Measurements from ENCODE around the gene AK5. TPM values are rescaled to one million over a fixed set of nuclear protein-coding genes. Genes with fewer than 3 reads are reported as not detected.

AK5 gene
- total and polyA plus RNA-seq, 2 of the 13 experiments (the other 11 are each of a cell fraction or from before 2014, with no cell fraction given): not detected

DNA sequence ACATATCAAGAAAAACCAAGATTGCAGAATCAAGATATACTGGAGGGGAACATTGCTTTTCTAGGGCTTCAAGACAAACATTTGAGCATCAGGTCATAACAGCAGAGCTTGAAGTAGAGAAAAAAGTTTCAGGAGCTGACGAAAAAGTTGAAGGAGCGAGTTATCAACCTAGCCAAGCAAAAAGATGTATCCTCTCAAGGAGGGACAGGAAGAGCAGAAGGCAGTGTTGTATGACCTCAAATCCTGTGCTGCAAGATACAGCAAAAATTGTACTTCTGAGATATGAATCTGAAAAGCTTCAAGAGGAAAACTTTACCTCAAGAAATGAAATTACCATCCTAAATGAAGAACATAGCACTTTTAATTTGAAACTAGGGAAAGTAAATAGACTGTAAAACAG, 153.1 kb downstream of the AK5 start:
- ChIA-PET POLR2A (no interaction called here), CTCF (ENCODE audit: low intra/inter-chr PET ratio, low total read pairs) (no interaction called here)
- Histone ChIP-seq H3K4me2 (ENCODE audit: low read depth, low read length) (no peak overlapping the region; the same call in 1 of the 2 replicates), H3K27ac (ENCODE audit: extremely low read length, insufficient read depth, low read length) (no peak overlapping the region), H4K20me1 (ENCODE audit: insufficient read depth, low read length) (no peaks in the 10 kb centered on the region), H3K9ac (ENCODE audit: insufficient read depth, low read depth, low read length) (no peak overlapping the region), H3K36me3 (replicated peaks in 1 of 2; ENCODE audit: control insufficient read depth in 1 of 2, insufficient read depth in 2 of 2, low read length in 2 of 2) (no peaks in the 10 kb centered on the region), H3K79me2 (ENCODE audit: insufficient read depth, low read length) (no peaks in the 10 kb centered on the region), H3K9me3 (ENCODE audit: low read length) (no peaks in the 10 kb centered on the region), H3K27me3 (ENCODE audit: control insufficient read depth in 1 of 2, insufficient read depth in 2 of 2, low read length in 2 of 2) (no peaks in the 10 kb centered on the region), H2AFZ (ENCODE audit: low read length) (no peak overlapping the region), H3K4me3 (replicated peaks in 1 of 3; ENCODE audit: insufficient read depth in 1 of 3, low read depth in 2 of 3, low read length in 3 of 3) (no peak overlapping the region), H3K4me1 (ENCODE audit: insufficient read depth, low read length) (no peaks in the 10 kb centered on the region)
- FAIRE-seq (no peak), DNase-seq (ENCODE audit: low spot score) (no peak), ATAC-seq (no peak)
- in situ Hi-C loops (cut with HindIII; ENCODE audit: extremely low pct_ligation_motif_present, low pct_unique_long_range_greater_than_20kb): no loop called here
- TF ChIP-seq MTA1 (CRISPR knock-in tag; IDR thresholded peaks at IDR 0.05; ENCODE audit: borderline replicate concordance) (no peak), MAF1 (CRISPR knock-in tag; IDR thresholded peaks at IDR 0.05; ENCODE audit: borderline replicate concordance) (no peak), FOXP1 (IDR thresholded peaks at IDR 0.05) (no peak), FOXP1 (CRISPR knock-in tag; IDR thresholded peaks at IDR 0.05) (no peak), PHF8 (CRISPR knock-in tag; IDR thresholded peaks at IDR 0.05) (no peak), ZNF780A (CRISPR knock-in tag; IDR thresholded peaks at IDR 0.05) (no peak), MBD4 (IDR thresholded peaks at IDR 0.05; ENCODE audit: borderline replicate concordance, low read length) (no peak), ZNF207 (IDR thresholded peaks at IDR 0.05; ENCODE audit: borderline replicate concordance) (no peak), NCOA2 (CRISPR knock-in tag; IDR thresholded peaks at IDR 0.05) (no peak), ATM (IDR thresholded peaks at IDR 0.05; ENCODE audit: borderline replicate concordance) (no peak)
- TF ChIP-seq, protein P1, sequence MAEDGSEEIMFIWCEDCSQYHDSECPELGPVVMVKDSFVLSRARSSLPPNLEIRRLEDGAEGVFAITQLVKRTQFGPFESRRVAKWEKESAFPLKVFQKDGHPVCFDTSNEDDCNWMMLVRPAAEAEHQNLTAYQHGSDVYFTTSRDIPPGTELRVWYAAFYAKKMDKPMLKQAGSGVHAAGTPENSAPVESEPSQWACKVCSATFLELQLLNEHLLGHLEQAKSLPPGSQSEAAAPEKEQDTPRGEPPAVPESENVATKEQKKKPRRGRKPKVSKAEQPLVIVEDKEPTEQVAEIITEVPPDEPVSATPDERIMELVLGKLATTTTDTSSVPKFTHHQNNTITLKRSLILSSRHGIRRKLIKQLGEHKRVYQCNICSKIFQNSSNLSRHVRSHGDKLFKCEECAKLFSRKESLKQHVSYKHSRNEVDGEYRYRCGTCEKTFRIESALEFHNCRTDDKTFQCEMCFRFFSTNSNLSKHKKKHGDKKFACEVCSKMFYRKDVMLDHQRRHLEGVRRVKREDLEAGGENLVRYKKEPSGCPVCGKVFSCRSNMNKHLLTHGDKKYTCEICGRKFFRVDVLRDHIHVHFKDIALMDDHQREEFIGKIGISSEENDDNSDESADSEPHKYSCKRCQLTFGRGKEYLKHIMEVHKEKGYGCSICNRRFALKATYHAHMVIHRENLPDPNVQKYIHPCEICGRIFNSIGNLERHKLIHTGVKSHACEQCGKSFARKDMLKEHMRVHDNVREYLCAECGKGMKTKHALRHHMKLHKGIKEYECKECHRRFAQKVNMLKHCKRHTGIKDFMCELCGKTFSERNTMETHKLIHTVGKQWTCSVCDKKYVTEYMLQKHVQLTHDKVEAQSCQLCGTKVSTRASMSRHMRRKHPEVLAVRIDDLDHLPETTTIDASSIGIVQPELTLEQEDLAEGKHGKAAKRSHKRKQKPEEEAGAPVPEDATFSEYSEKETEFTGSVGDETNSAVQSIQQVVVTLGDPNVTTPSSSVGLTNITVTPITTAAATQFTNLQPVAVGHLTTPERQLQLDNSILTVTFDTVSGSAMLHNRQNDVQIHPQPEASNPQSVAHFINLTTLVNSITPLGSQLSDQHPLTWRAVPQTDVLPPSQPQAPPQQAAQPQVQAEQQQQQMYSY (CRISPR knock-in tag; IDR thresholded peaks at IDR 0.05): no peak
- TF ChIP-seq, protein P2, sequence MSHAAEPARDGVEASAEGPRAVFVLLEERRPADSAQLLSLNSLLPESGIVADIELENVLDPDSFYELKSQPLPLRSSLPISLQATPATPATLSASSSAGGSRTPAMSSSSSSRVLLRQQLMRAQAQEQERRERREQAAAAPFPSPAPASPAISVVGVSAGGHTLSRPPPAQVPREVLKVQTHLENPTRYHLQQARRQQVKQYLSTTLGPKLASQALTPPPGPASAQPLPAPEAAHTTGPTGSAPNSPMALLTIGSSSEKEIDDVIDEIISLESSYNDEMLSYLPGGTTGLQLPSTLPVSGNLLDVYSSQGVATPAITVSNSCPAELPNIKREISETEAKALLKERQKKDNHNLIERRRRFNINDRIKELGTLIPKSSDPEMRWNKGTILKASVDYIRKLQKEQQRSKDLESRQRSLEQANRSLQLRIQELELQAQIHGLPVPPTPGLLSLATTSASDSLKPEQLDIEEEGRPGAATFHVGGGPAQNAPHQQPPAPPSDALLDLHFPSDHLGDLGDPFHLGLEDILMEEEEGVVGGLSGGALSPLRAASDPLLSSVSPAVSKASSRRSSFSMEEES (CRISPR knock-in tag; IDR thresholded peaks at IDR 0.05): no peak
- intact Hi-C loops (cut with micrococcal nuclease; ENCODE audit: unreplicated experiment): no loop called here
- BruUV-seq (replicated peaks): no TSS peak
- 3% methylated on average over 2 of the region's 2 CpGs for WGBS (ENCODE audit: low lambda C conversion rate)
